VCaP (cell line): ENCODE measurements around the gene ITGAE.

Experiments used
- H3K27ac ChIP-seq: fragments of 450-650 bp; 2 replicates; pipeline ENCODE4 v1.5.1; 2017
- CTCF ChIP-seq: fragments of 450-650 bp; conservative IDR thresholded peaks from 2 replicates; pipeline ENCODE4 v1.5.1; 2017; ENCODE audit warnings: mild to moderate bottlenecking, moderate library complexity

Gene ITGAE

GRCh38 chr17:3815122-3815521 is 14.1 kb upstream of the ITGAE start:
- no peak overlapping the region for H3K27ac ChIP-seq
- TF ChIP-seq CTCF: no peak

GRCh38 chr17:3814361-3814760 is 13.4 kb upstream of the ITGAE start:
- TF ChIP-seq CTCF: no peak
- no peak overlapping the region for H3K27ac ChIP-seq

GRCh38 chr17:3813171-3813570 is 12.2 kb upstream of the ITGAE start:
- H3K27ac ChIP-seq: no peak overlapping the region
- TF ChIP-seq CTCF: no peak

GRCh38 chr17:3812771-3813170 is 11.8 kb upstream of the ITGAE start:
- H3K27ac ChIP-seq: no peak overlapping the region
- no peak for TF ChIP-seq CTCF

GRCh38 chr17:3812284-3812683 is 11.3 kb upstream of the ITGAE start:
- TF ChIP-seq CTCF: no peak
- no peak overlapping the region for H3K27ac ChIP-seq

- no peak overlapping the region for H3K27ac ChIP-seq
- TF ChIP-seq CTCF: no peak
These were observed 9.0 kb upstream of the ITGAE start for GRCh38 chr17:3810019-3810418.

- no peak overlapping the region for H3K27ac ChIP-seq
- TF ChIP-seq CTCF: no peak
These were observed 8.1 kb upstream of the ITGAE start for GRCh38 chr17:3809135-3809534.

- no peak overlapping the region for H3K27ac ChIP-seq
- TF ChIP-seq CTCF: no peak
These were observed 7.7 kb upstream of the ITGAE start for GRCh38 chr17:3808701-3809100.
